CD14-positive monocyte (primary cell): Measurements from ENCODE around the gene COL2A1. TPM values are rescaled to one million over a fixed set of nuclear protein-coding genes. Genes with fewer than 3 reads are reported as not detected.

ENCODE experiments used
- DNase-seq, 3 donors: peaks; one replicate each; pipeline ENCODE4 v3.0.0-alpha.2; 2011 to 2022
- H2AFZ ChIP-seq: 2 replicates; pipeline ENCODE4 v1.6.0; 2012; ENCODE audit warnings: mild to moderate bottlenecking, low read depth, low read length, inconsistent platforms; ENCODE audit not compliant: insufficient read depth, poor library complexity, severe bottlenecking
- H3K27ac ChIP-seq, 2 donors: 1 replicate in 1 of 2; 2 replicates in 1 of 2; pipeline ENCODE4 v1.5.1; 2012 to 2013; ENCODE audit warnings: low read length in 2 of 2, control low read depth in 1 of 2, inconsistent platforms in 1 of 2, low read depth in 1 of 2, mild to moderate bottlenecking in 1 of 2
- H3K27me3 ChIP-seq, 2 donors: one replicate each; pipeline versions ENCODE4 v1.6.0 to v1.6.1; 2011 to 2013; ENCODE audit warnings: low read length in 2 of 2; ENCODE audit not compliant: control insufficient read depth in 2 of 2, insufficient read depth in 2 of 2
- H3K36me3 ChIP-seq, 2 donors: replicated peaks in 1 of 2; 1 replicate in 1 of 2; 2 replicates in 1 of 2; pipeline versions ENCODE4 v1.5.1 to v1.6.1; 2012 to 2013; ENCODE audit warnings: low read length in 2 of 2, control low read depth in 1 of 2, inconsistent platforms in 1 of 2, mild to moderate bottlenecking in 1 of 2; ENCODE audit not compliant: insufficient read depth in 2 of 2, control insufficient read depth in 1 of 2
- H3K4me1 ChIP-seq, 2 donors: 1 replicate in 1 of 2; 2 replicates in 1 of 2; pipeline versions ENCODE4 v1.5.1 to v1.6.1; 2012 to 2013; ENCODE audit warnings: low read length in 2 of 2, control low read depth in 1 of 2, inconsistent platforms in 1 of 2, mild to moderate bottlenecking in 1 of 2, moderate library complexity in 1 of 2; ENCODE audit not compliant: insufficient read depth in 2 of 2, control insufficient read depth in 1 of 2
- H3K4me2 ChIP-seq: replicated peaks from 2 replicates; pipeline ENCODE3; 2012; ENCODE audit warnings: low read length, moderate library complexity, mild to moderate bottlenecking; ENCODE audit not compliant: poor library complexity, severe bottlenecking; ENCODE audit errors: extremely low read depth
- H3K4me3 ChIP-seq, 3 experiments: fragments of 200-600 bp in 1 of 3; sonication (generic) in 1 of 3; replicated peaks in 1 of 3; 1 replicate in 2 of 3; 2 replicates in 1 of 3; pipeline ENCODE4 v1.5.1; 2011 to 2013; ENCODE audit warnings: low read length in 3 of 3, mild to moderate bottlenecking in 3 of 3, control low read depth in 2 of 3, low read depth in 2 of 3, inconsistent platforms in 1 of 3, moderate library complexity in 1 of 3
- H3K79me2 ChIP-seq: 2 replicates; pipeline ENCODE4 v1.6.0; 2012; ENCODE audit warnings: mild to moderate bottlenecking, control low read depth, inconsistent platforms, low read length, moderate library complexity; ENCODE audit not compliant: insufficient read depth
- H3K9ac ChIP-seq: 2 replicates; pipeline ENCODE4 v1.6.0; 2017; ENCODE audit warnings: low read length, mild to moderate bottlenecking; ENCODE audit not compliant: insufficient read depth, poor library complexity, severe bottlenecking
- H3K9me3 ChIP-seq, 2 donors: replicated peaks in 1 of 2; 1 replicate in 1 of 2; 2 replicates in 1 of 2; pipeline versions ENCODE4 v1.5.1 to v1.6.1; 2012 to 2013; ENCODE audit warnings: low read length in 2 of 2, control low read depth in 1 of 2; ENCODE audit not compliant: control insufficient read depth in 1 of 2, insufficient read depth in 1 of 2
- H4K20me1 ChIP-seq: 2 replicates; pipeline ENCODE4 v1.6.0; 2012; ENCODE audit warnings: mild to moderate bottlenecking, low read length, control low read depth, moderate library complexity; ENCODE audit not compliant: insufficient read depth
- H3K27ac Mint-ChIP-seq, 7 donors: one replicate each; pipeline ENCODE4 v1.8.0; 2020; ENCODE audit warnings: mild to moderate bottlenecking in 7 of 7, mixed read lengths in 7 of 7, moderate library complexity in 6 of 7, inconsistent platforms in 2 of 7
- H3K27me3 Mint-ChIP-seq, 3 donors: one replicate each; pipeline ENCODE4 v1.8.0; 2021 to 2022; ENCODE audit warnings: low read depth in 3 of 3, mild to moderate bottlenecking in 3 of 3, mixed read lengths in 3 of 3, moderate library complexity in 3 of 3, inconsistent platforms in 1 of 3
- H3K36me3 Mint-ChIP-seq, 2 donors: one replicate each; pipeline ENCODE4 v1.8.0; 2020; ENCODE audit warnings: mixed read lengths in 2 of 2, inconsistent platforms in 1 of 2, mild to moderate bottlenecking in 1 of 2
- H3K4me1 Mint-ChIP-seq: one replicate; pipeline ENCODE4 v1.8.0; 2020; ENCODE audit warnings: mild to moderate bottlenecking, mixed read lengths
- H3K4me3 Mint-ChIP-seq, 2 donors: one replicate each; pipeline ENCODE4 v1.8.0; 2020; ENCODE audit warnings: mild to moderate bottlenecking in 2 of 2, mixed read lengths in 2 of 2, moderate library complexity in 1 of 2
- H3K9me3 Mint-ChIP-seq, 7 donors: one replicate each; pipeline ENCODE4 v1.8.0; 2020 to 2022; ENCODE audit warnings: mixed read lengths in 7 of 7, mild to moderate bottlenecking in 6 of 7, moderate library complexity in 6 of 7, inconsistent platforms in 2 of 7
- CTCF ChIP-seq: fragments of 200-600 bp; IDR thresholded peaks from one replicate; pipeline ENCODE4 v1.8.0; 2022; ENCODE audit warnings: antibody characterized with exemption, mild to moderate bottlenecking
- whole genome bisulfite sequencing: methylation state at CpG from one replicate; pipeline ENCODE4 v1.1.5; 2013; ENCODE audit warnings: missing lambda C conversion rate; ENCODE audit not compliant: insufficient coverage; 5-methylcytosine and 5-hydroxymethylcytosine counted together
- intact Hi-C, 2 donors: fragments of 100-400 bp; cut with micrococcal nuclease; formaldehyde crosslinking; loops; one replicate each; pipeline versions ENCODE4 v1.15.0 to v1.15.1; 2023
- polyA plus RNA-seq, 3 donors: library from polyadenylated mRNA; depleted of rRNA in 1 of 3; unstranded in 2 of 3; stranded (reverse) in 1 of 3; fragments of 300-500 nt in 2 of 3; fragments of >200 nt in 1 of 3; fragmentation: Illumina TruSeq in 2 of 3; gene quantifications; 1 replicate in 2 of 3; 2 replicates in 1 of 3; pipeline ENCODE4 v1.2.3, GENCODE V29; 2012 to 2021

Gene COL2A1
- polyA plus RNA-seq, 3 donors: not detected

DNA sequence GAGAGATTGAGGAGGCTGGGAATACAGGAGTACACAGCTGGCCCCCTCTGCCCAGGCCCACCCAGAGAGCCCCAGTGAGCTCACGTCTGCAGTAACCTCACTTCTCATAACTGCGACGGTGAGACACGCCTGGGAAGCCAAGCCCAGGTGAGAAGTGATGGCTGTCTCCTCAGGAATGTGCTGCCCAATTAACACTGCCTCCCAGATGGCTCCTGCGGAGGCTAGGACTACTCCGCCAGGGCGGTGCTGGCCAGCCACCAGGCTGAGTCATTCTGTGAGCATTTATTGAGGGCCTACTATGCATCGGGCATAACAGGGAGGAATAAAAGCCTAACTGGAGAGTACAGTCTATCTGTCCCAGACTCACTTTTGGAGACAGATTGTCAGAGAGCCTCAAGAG lies 50.2 kb downstream of the COL2A1 start:
- H4K20me1 ChIP-seq: no peaks in the 10 kb centered on the region
- intact Hi-C loops: loop anchor here in 1 of 2 donors (10.0 kb wide), 1 partner anchor 239 kb away; no protein-coding TSS in a partner anchor
- Mint-ChIP-seq H3K4me3 (no peak overlapping the region), H3K27me3 (peaks cover 1 to 3% (median 1%) of the 10 kb centered on the region in 3 donors), H3K9me3 (peaks cover 5 to 16% (median 13%) of the 10 kb centered on the region in 7 donors), H3K4me1 (peaks cover 6% of the 10 kb centered on the region), H3K36me3 (no peaks in the 10 kb centered on the region), H3K27ac (no peak overlapping the region)
- 90% methylated on average over 5 of the region's 8 CpGs for WGBS
- peaks cover 0 to 3% of the 10 kb centered on the region in 2 donors for H3K27me3 ChIP-seq
- DNase-seq: no peak
- no peaks in the 10 kb centered on the region for H3K79me2 ChIP-seq
- H3K9ac ChIP-seq: no peak overlapping the region
- H3K27ac ChIP-seq: no peak overlapping the region
- no peaks in the 10 kb centered on the region for H3K4me1 ChIP-seq
- peaks cover 6 to 12% of the 10 kb centered on the region in 2 donors for H3K9me3 ChIP-seq
- no peak for TF ChIP-seq CTCF
- no peaks in the 10 kb centered on the region for H3K36me3 ChIP-seq
- no peak overlapping the region for H2AFZ ChIP-seq
- H3K4me3 ChIP-seq: no peak overlapping the region
- no peak overlapping the region for H3K4me2 ChIP-seq

DNA sequence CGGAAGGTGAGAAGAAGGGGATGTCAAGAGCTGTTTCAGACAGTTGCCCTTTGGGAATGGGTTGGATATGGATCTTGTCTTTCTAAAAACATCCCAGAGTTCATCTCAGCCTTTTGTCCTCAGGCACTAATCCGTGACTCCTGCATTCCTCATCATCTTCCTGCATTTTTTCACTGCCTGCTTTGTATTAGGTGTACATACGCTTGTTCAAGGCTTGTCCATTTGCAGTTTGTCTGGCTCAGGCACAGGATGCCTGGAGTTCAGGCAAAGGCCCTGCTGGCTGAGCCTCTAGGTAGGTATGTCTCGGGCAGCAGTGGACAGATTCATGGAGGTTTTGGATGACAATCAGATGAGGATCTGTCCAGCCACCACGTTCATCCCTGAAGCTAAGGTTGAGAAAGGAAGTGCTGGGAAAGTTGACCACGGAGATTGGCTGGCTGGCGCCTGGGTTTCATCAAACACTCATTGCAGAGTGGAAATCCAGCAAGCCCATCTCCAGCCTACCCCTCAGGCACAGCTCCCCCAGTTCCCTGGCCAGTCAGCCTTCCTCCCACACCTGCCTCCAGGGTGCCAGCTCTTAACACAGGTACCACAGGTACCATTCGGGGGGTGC lies 53.3 kb downstream of the COL2A1 start:
- TF ChIP-seq CTCF: no peak
- intact Hi-C loops: loop anchor here in 1 of 2 donors (10.0 kb wide), 1 partner anchor 236 kb away; no protein-coding TSS in a partner anchor
- Histone ChIP-seq H3K27me3 (peaks cover 0 to 3% of the 10 kb centered on the region in 2 donors), H3K4me1 (peaks cover 12 to 14% of the 10 kb centered on the region in 2 donors), H4K20me1 (no peaks in the 10 kb centered on the region), H2AFZ (no peak overlapping the region), H3K9ac (no peak overlapping the region), H3K4me2 (no peak overlapping the region), H3K36me3 (no peaks in the 10 kb centered on the region), H3K4me3 (no peak overlapping the region), H3K27ac (no peak overlapping the region), H3K79me2 (no peaks in the 10 kb centered on the region), H3K9me3 (no peaks in the 10 kb centered on the region)
- peaks cover 20% of the 10 kb centered on the region for H3K4me1 Mint-ChIP-seq
- WGBS: 100% methylated on average over 1 of the region's 8 CpGs
- no peak for DNase-seq
- no peaks in the 10 kb centered on the region for H3K36me3 Mint-ChIP-seq
- peaks cover 1 to 5% (median 4%) of the 10 kb centered on the region in 3 donors for H3K27me3 Mint-ChIP-seq
- H3K9me3 Mint-ChIP-seq: peaks cover 0 to 1% (median 0%) of the 10 kb centered on the region in 7 donors
- no peak overlapping the region for H3K27ac Mint-ChIP-seq
- H3K4me3 Mint-ChIP-seq: no peak overlapping the region
